OCI-LY7 (cell line): ENCODE results near the gene SORCS3.

ENCODE experiments used
- EZH2phosphoT487 ChIP-seq: fragments of 200-600 bp; sonication (generic); IDR thresholded peaks from 2 replicates; pipeline ENCODE4 v1.6.1; 2018; ENCODE audit warnings: low read depth, borderline replicate concordance, mild to moderate bottlenecking, mixed run types, antibody characterized with exemption, low read length, moderate library complexity, mixed read lengths
- TF ChIP-seq, protein P1 (sequence below): fragments of 200-600 bp; sonication (generic); conservative IDR thresholded peaks from 2 replicates; pipeline ENCODE4 v1.5.1; 2014; ENCODE audit warnings: mild to moderate bottlenecking, antibody characterized with exemption, low read length, moderate library complexity, mixed read lengths

DNA sequence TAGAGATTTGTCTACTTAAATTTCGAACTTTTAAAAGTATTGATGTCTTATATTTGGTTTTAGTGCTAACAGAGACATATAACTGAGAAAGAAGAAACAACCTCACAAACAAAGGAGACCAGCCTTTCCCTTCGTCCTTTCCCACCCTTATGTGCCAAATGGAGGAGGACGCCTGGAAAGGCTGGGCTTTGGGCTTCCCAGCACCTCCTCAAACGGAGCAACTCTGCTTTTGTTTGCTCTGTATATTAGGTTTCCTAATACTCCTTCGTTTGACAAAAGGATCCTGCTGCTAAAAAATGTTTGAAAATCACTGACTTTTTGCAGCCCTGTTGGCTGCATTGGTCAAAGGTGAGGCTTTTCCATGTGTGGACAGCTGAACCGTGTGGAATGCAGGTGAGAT, 471.8 kb downstream of the SORCS3 start:
- TF ChIP-seq, protein P1, sequence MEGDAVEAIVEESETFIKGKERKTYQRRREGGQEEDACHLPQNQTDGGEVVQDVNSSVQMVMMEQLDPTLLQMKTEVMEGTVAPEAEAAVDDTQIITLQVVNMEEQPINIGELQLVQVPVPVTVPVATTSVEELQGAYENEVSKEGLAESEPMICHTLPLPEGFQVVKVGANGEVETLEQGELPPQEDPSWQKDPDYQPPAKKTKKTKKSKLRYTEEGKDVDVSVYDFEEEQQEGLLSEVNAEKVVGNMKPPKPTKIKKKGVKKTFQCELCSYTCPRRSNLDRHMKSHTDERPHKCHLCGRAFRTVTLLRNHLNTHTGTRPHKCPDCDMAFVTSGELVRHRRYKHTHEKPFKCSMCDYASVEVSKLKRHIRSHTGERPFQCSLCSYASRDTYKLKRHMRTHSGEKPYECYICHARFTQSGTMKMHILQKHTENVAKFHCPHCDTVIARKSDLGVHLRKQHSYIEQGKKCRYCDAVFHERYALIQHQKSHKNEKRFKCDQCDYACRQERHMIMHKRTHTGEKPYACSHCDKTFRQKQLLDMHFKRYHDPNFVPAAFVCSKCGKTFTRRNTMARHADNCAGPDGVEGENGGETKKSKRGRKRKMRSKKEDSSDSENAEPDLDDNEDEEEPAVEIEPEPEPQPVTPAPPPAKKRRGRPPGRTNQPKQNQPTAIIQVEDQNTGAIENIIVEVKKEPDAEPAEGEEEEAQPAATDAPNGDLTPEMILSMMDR = no peak
- no peak for TF ChIP-seq EZH2phosphoT487
